ENCODE results near the gene NUCKS1.

NUCKS1 gene

GRCh38 chr1:205782627-205783432, 32.8 kb upstream of the NUCKS1 start:
- Histone ChIP-seq H3K4me3 (IDR thresholded peaks at IDR 0.05; ENCODE audit: insufficient read depth, low read depth, low read length) (no peak overlapping the region), H3K36me3 (ENCODE audit: insufficient read depth) (no peaks in the 10 kb centered on the region), H3K27me3 (ENCODE audit: insufficient read depth, low read depth) (no peaks in the 10 kb centered on the region), H3K4me1 (ENCODE audit: low read depth, poor library complexity, severe bottlenecking) (no peaks in the 10 kb centered on the region), H3K27ac (no peak overlapping the region), H3K9ac (no peak overlapping the region), H4K20me1 (ENCODE audit: insufficient read depth) (no peaks in the 10 kb centered on the region), H2AFZ (ENCODE audit: low read depth) (no peak overlapping the region), H3K79me2 (ENCODE audit: insufficient read depth, low read depth) (no peaks in the 10 kb centered on the region), H3K4me2 (no peak overlapping the region)
- no peak for TF ChIP-seq CTCF (conservative IDR thresholded peaks at IDR 0.05; ENCODE audit: low read depth, low read length)

GRCh38 chr1:205780335-205780734, 30.4 kb upstream of the NUCKS1 start:
- Histone ChIP-seq H3K27ac (no peak overlapping the region), H3K36me3 (ENCODE audit: insufficient read depth) (no peaks in the 10 kb centered on the region), H3K79me2 (ENCODE audit: insufficient read depth, low read depth) (no peaks in the 10 kb centered on the region), H3K4me3 (IDR thresholded peaks at IDR 0.05; ENCODE audit: insufficient read depth, low read depth, low read length) (no peak overlapping the region), H3K4me2 (no peak overlapping the region), H3K9ac (no peak overlapping the region), H3K4me1 (ENCODE audit: low read depth, poor library complexity, severe bottlenecking) (peaks cover 3% of the 10 kb centered on the region), H4K20me1 (ENCODE audit: insufficient read depth) (no peaks in the 10 kb centered on the region), H2AFZ (ENCODE audit: low read depth) (no peak overlapping the region), H3K27me3 (ENCODE audit: insufficient read depth, low read depth) (no peaks in the 10 kb centered on the region)
- TF ChIP-seq CTCF (conservative IDR thresholded peaks at IDR 0.05; ENCODE audit: low read depth, low read length), result no peak

GRCh38 chr1:205777994-205778393, 28.0 kb upstream of the NUCKS1 start:
- Histone ChIP-seq H3K4me1 (ENCODE audit: low read depth, poor library complexity, severe bottlenecking) (peaks cover 14% of the 10 kb centered on the region), H3K79me2 (ENCODE audit: insufficient read depth, low read depth) (no peaks in the 10 kb centered on the region), H3K36me3 (ENCODE audit: insufficient read depth) (no peaks in the 10 kb centered on the region), H3K4me3 (IDR thresholded peaks at IDR 0.05; ENCODE audit: insufficient read depth, low read depth, low read length) (no peak overlapping the region), H2AFZ (ENCODE audit: low read depth) (no peak overlapping the region), H3K4me2 (no peak overlapping the region), H3K9ac (no peak overlapping the region), H3K27ac (no peak overlapping the region), H3K27me3 (ENCODE audit: insufficient read depth, low read depth) (no peaks in the 10 kb centered on the region), H4K20me1 (ENCODE audit: insufficient read depth) (no peaks in the 10 kb centered on the region)
- no peak for TF ChIP-seq CTCF (conservative IDR thresholded peaks at IDR 0.05; ENCODE audit: low read depth, low read length)

GRCh38 chr1:205775717-205776056, 25.7 kb upstream of the NUCKS1 start:
- Histone ChIP-seq H3K4me1 (ENCODE audit: low read depth, poor library complexity, severe bottlenecking) (peaks cover 26% of the 10 kb centered on the region), H3K4me3 (IDR thresholded peaks at IDR 0.05; ENCODE audit: insufficient read depth, low read depth, low read length) (peak overlapping the region; percentile 61), H3K27ac (no peak overlapping the region), H2AFZ (ENCODE audit: low read depth) (peak overlapping the region; percentile 100), H3K36me3 (ENCODE audit: insufficient read depth) (no peaks in the 10 kb centered on the region), H3K27me3 (ENCODE audit: insufficient read depth, low read depth) (no peaks in the 10 kb centered on the region), H4K20me1 (ENCODE audit: insufficient read depth) (no peaks in the 10 kb centered on the region), H3K79me2 (ENCODE audit: insufficient read depth, low read depth) (no peaks in the 10 kb centered on the region), H3K9ac (peak overlapping the region; percentile 80; the same call in 1 of the 2 replicates), H3K4me2 (peak overlapping the region; percentile 62)
- no peak for TF ChIP-seq CTCF (conservative IDR thresholded peaks at IDR 0.05; ENCODE audit: low read depth, low read length)
